K562 (cell line): ENCODE results near the gene AHSP. TPM values are rescaled to one million over a fixed set of nuclear protein-coding genes. Genes with fewer than 3 reads are reported as not detected.

Experiments
- ATAC-seq: fragments of 200-7000 bp; cut with Tn5 transposase; 3 replicates; pipeline ENCODE4 v1.9.1; 2020; ENCODE audit warnings: moderate library complexity
- BruUV-seq: library from RNA; stranded (reverse); fragments of 400-500 nt; replicated peaks from 2 replicates; lab custom pipeline; 2021; lab: Mats Ljungman, UMichigan
- CTCF ChIA-PET: fragments of 300-600 bp; formaldehyde crosslinking; extraction: SDS; loops from one replicate; lab custom pipeline; 2021; ENCODE audit warnings: low intra/inter-chr PET ratio; lab: Yijun Ruan, JAX
- POLR2A ChIA-PET: fragments of 300-600, 350-650 bp; sonication (Branson Sonifier 250); formaldehyde crosslinking; extraction: SDS; loops from one replicate; lab custom pipeline; 2021; ENCODE audit warnings: antibody characterized with exemption, inconsistent platforms; lab: Yijun Ruan, JAX
- DNase-seq, 4 experiments: peaks; one replicate each; pipeline versions ENCODE4 v3.0.0 to v3.0.0-alpha.2; 2011 to 2018; ENCODE audit warnings: low spot score in 3 of 4, mixed read lengths in 3 of 4; ENCODE audit errors: extremely low read depth in 1 of 4
- FAIRE-seq: peaks from 2 replicates; lab custom pipeline; 2011; peaks lifted over from hg19 to GRCh38; lab: Jason Lieb, UNC
- H2AFZ ChIP-seq: 2 replicates; pipeline ENCODE4 v1.6.0; 2011; ENCODE audit warnings: low read depth, low read length, control low read depth, inconsistent platforms
- H3K27ac ChIP-seq: fragments of 200-600 bp; 3 replicates; pipeline ENCODE4 v1.8.0; 2011; ENCODE audit warnings: low read depth, mild to moderate bottlenecking, control low read depth, inconsistent platforms, low read length, moderate library complexity, mixed read lengths; ENCODE audit errors: extremely low read depth
- H3K27me3 ChIP-seq, 2 experiments: fragments of 300-600 bp in 1 of 2; 2 replicates in 1 of 2; 3 replicates in 1 of 2; pipeline versions ENCODE4 v1.6.0 to v1.8.0; 2011; ENCODE audit warnings: inconsistent platforms in 2 of 2, low read length in 2 of 2, mild to moderate bottlenecking in 1 of 2, mixed read lengths in 1 of 2, moderate library complexity in 1 of 2; ENCODE audit not compliant: control insufficient read depth in 2 of 2, insufficient read depth in 2 of 2
- H3K36me3 ChIP-seq: fragments of 300-600 bp; 3 replicates; pipeline ENCODE4 v1.8.0; 2011; ENCODE audit warnings: mild to moderate bottlenecking, low read length, inconsistent platforms; ENCODE audit not compliant: control insufficient read depth, insufficient read depth
- H3K4me1 ChIP-seq, 2 experiments: fragments of 200-600 bp in 1 of 2; replicated peaks in 1 of 2; 2 replicates in 1 of 2; 3 replicates in 1 of 2; pipeline versions ENCODE4 v1.5.1 to v1.8.0; 2011; ENCODE audit warnings: inconsistent platforms in 2 of 2, low read length in 2 of 2, mild to moderate bottlenecking in 1 of 2, mixed read lengths in 1 of 2, moderate library complexity in 1 of 2; ENCODE audit not compliant: control insufficient read depth in 2 of 2, insufficient read depth in 2 of 2
- H3K4me2 ChIP-seq: 2 replicates; pipeline ENCODE4 v1.6.1; 2011; ENCODE audit warnings: low read length, control low read depth, inconsistent platforms, mixed read lengths; ENCODE audit not compliant: insufficient read depth
- H3K4me3 ChIP-seq: fragments of 200-600 bp; sonication (generic), shearing (Covaris generic); 2 replicates; pipeline ENCODE4 v1.5.1; 2016; ENCODE audit warnings: control low read depth, inconsistent platforms
- H3K79me2 ChIP-seq: fragments of 200-600 bp; 3 replicates; pipeline ENCODE4 v1.8.0; 2011; ENCODE audit warnings: low read length, inconsistent platforms; ENCODE audit not compliant: control insufficient read depth, insufficient read depth
- H3K9ac ChIP-seq, 2 experiments: 2 replicates each; pipeline versions ENCODE4 v1.6.0 to v1.6.1; 2011; ENCODE audit warnings: low read depth in 2 of 2, low read length in 2 of 2, control low read depth in 1 of 2, inconsistent platforms in 1 of 2, mild to moderate bottlenecking in 1 of 2, mixed read lengths in 1 of 2; ENCODE audit not compliant: insufficient read depth in 1 of 2
- H3K9me1 ChIP-seq: one replicate; pipeline ENCODE4 v1.6.0; 2011; ENCODE audit warnings: inconsistent platforms, mild to moderate bottlenecking, low read length, moderate library complexity; ENCODE audit not compliant: control insufficient read depth, insufficient read depth
- H3K9me3 ChIP-seq: replicated peaks from 2 replicates; pipeline ENCODE4 v1.5.1; 2011; ENCODE audit warnings: low read depth, low read length, inconsistent platforms; ENCODE audit not compliant: control insufficient read depth, insufficient read depth
- H4K20me1 ChIP-seq: replicated peaks from 2 replicates; pipeline ENCODE4 v1.6.1; 2011; ENCODE audit warnings: low read length, inconsistent platforms, mixed read lengths; ENCODE audit not compliant: control insufficient read depth, insufficient read depth
- DMBX1 ChIP-seq: fragments of 250-450 bp; sonication (Bioruptor Pico); IDR thresholded peaks from 2 replicates; pipeline ENCODE4 v1.8.0; 2022; ENCODE audit warnings: inconsistent platforms, mild to moderate bottlenecking, moderate library complexity, borderline replicate concordance
- HMBOX1 ChIP-seq: sonication (generic); IDR thresholded peaks from 2 replicates; pipeline ENCODE4 v1.6.1; 2016
- HNRNPH1 ChIP-seq: fragments of 200-400 bp; formaldehyde crosslinking; optimal IDR thresholded peaks from 2 replicates; pipeline ENCODE3; 2017; ENCODE audit warnings: low read depth, mild to moderate bottlenecking, low read length, moderate library complexity
- NR2C1 ChIP-seq, 2 experiments: fragments of 450-650 bp; IDR thresholded peaks; 2 replicates each; pipeline ENCODE4 v1.6.1; 2017; ENCODE audit warnings: mild to moderate bottlenecking in 2 of 2, antibody characterized with exemption in 1 of 2, inconsistent platforms in 1 of 2, missing compliant biosample characterization in 1 of 2, missing genetic modification characterization in 1 of 2
- NUFIP1 ChIP-seq: fragments of 450-650 bp; IDR thresholded peaks from 2 replicates; pipeline ENCODE4 v1.6.1; 2018; ENCODE audit not compliant: partially characterized antibody
- ZBTB11 ChIP-seq, 3 experiments: fragments of 200-800 bp in 1 of 3; fragments of 250-450 bp in 1 of 3; fragments of 450-650 bp in 1 of 3; sonication (Bioruptor Pico) in 1 of 3; sonication (Bioruptor generic) in 1 of 3; formaldehyde crosslinking in 1 of 3; IDR thresholded peaks; 2 replicates each; pipeline versions ENCODE4 v1.6.1 to v1.8.0; 2016 to 2022; ENCODE audit warnings: mild to moderate bottlenecking in 2 of 3, missing genetic modification characterization in 2 of 3, missing compliant biosample characterization in 1 of 3, moderate library complexity in 1 of 3
- ZNF121 ChIP-seq: sonication (generic); formaldehyde crosslinking; conservative IDR thresholded peaks from 2 replicates; pipeline ENCODE4 v1.8.0; 2022; ENCODE audit warnings: missing genetic modification reagents
- ZSCAN29 ChIP-seq: fragments of 450-650 bp; IDR thresholded peaks from 2 replicates; pipeline ENCODE4 v1.6.1; 2017
- WGBS: fragments of 100-300 bp; shearing (Covaris generic); methylation state at CpG from one replicate; pipeline ENCODE4 v1.1.6; 2016; ENCODE audit warnings: low coverage, mixed read lengths; ENCODE audit not compliant: insufficient coverage; ENCODE audit errors: missing lambda C conversion rate; 5-methylcytosine and 5-hydroxymethylcytosine counted together
- in situ Hi-C: fragments of 300-500 bp; cut with MboI; formaldehyde crosslinking; loops from 4 replicates; pipeline ENCODE4 v1.15.0; 2018; ENCODE audit warnings: inconsistent platforms, mixed read lengths
- intact Hi-C: fragments of 100-400 bp; cut with micrococcal nuclease; formaldehyde crosslinking; loops from 2 replicates; pipeline ENCODE4 v1.14.2; 2022
- polyA plus RNA-seq, 8 experiments: library from polyadenylated mRNA; depleted of rRNA in 4 of 8; stranded (reverse) in 5 of 8; unstranded in 3 of 8; fragments of >200 nt; fragmentation: Nextera tagmentation in 2 of 8; fragmentation: Illumina TruSeq in 1 of 8; extraction: Ambion mirVana in 2 of 8; extraction: Trizol in 1 of 8; gene quantifications; 2 replicates each; pipeline versions ENCODE4 v1.2.1 to v1.2.3, GENCODE V29; 2011 to 2014; ENCODE audit warnings: inconsistent platforms in 1 of 8, missing spikeins in 1 of 8
- total RNA-seq, 7 experiments: library from RNA; depleted of rRNA in 6 of 7; stranded (reverse); fragments of >200 nt in 6 of 7; fragmentation: Illumina TruSeq in 2 of 7; extraction: Trizol in 2 of 7; gene quantifications; 2 replicates each; pipeline versions ENCODE4 v1.2.1 to v1.2.3, GENCODE V29; 2011 to 2021; ENCODE audit warnings: low replicate concordance in 1 of 7
- TF ChIP-seq, protein P1 (sequence below), 2 experiments: fragments of 450-650 bp; IDR thresholded peaks; 2 replicates each; pipeline ENCODE4 v1.6.1; 2016

The AHSP gene
- total and polyA plus RNA-seq, 9 of the 15 experiments (the other 6 are each of a cell fraction or from before 2014, with no cell fraction given) = 6.6 to 99.1 (median 25.8) TPM

GRCh38 chr16:31532120-31532519, 4.4 kb downstream of the AHSP start:
- TF ChIP-seq, protein P1, sequence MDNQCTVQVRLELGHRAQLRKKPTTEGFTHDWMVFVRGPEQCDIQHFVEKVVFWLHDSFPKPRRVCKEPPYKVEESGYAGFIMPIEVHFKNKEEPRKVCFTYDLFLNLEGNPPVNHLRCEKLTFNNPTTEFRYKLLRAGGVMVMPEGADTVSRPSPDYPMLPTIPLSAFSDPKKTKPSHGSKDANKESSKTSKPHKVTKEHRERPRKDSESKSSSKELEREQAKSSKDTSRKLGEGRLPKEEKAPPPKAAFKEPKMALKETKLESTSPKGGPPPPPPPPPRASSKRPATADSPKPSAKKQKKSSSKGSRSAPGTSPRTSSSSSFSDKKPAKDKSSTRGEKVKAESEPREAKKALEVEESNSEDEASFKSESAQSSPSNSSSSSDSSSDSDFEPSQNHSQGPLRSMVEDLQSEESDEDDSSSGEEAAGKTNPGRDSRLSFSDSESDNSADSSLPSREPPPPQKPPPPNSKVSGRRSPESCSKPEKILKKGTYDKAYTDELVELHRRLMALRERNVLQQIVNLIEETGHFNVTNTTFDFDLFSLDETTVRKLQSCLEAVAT (IDR thresholded peaks at IDR 0.05) = no peak
- TF ChIP-seq NR2C1 (IDR thresholded peaks at IDR 0.05) (peak; percentile 72), NR2C1 (tag; IDR thresholded peaks at IDR 0.05) (peak; percentile 60; the same call in 1 of the 2 replicates), ZNF121 (CRISPR knock-in tag) (0 out of 2 replicates have a peak, but pooled peaks have one; percentile 12)
- Histone ChIP-seq H3K4me1 (peaks cover 22 to 24% of the 10 kb centered on the region in 2 experiments; a peak in 4 of 5 replicates), H3K4me3 (no peak overlapping the region), H3K79me2 (no peaks in the 10 kb centered on the region), H3K27ac (no peak overlapping the region), H3K9me3 (0 out of 2 replicates have a peak, but pooled peaks cover 1% of the 10 kb centered on the region), H3K9ac (no peak overlapping the region), H3K27me3 (no peaks in the 10 kb centered on the region), H4K20me1 (no peaks in the 10 kb centered on the region), H3K4me2 (no peak overlapping the region), H3K9me1 (no peaks in the 10 kb centered on the region), H2AFZ (no peak overlapping the region), H3K36me3 (no peaks in the 10 kb centered on the region)
- ChIA-PET CTCF (no interaction called here), POLR2A (interaction anchor here (0.8 kb wide), 1 partner anchor 161 kb away, joined by 3 read pairs; no protein-coding TSS in a partner anchor)
- ATAC-seq (no peak), FAIRE-seq (no peak), DNase-seq (no peak)
- 15% methylated on average over 2 of the region's 2 CpGs for WGBS
- intact Hi-C loops (no loop called here), in situ Hi-C loops (no loop called here)
- BruUV-seq = no TSS peak

GRCh38 chr16:31532896-31533295, 5.2 kb downstream of the AHSP start:
- H3K9me3 ChIP-seq = no peaks in the 10 kb centered on the region
- POLR2A ChIA-PET = interaction anchor here (0.7 to 0.8 kb wide), 2 partner anchors 146 to 162 kb away, joined by 3 read pairs; no protein-coding TSS in a partner anchor
- in situ Hi-C loops = no loop called here
- no peak overlapping the region for H3K9ac ChIP-seq
- BruUV-seq = no TSS peak
- H4K20me1 ChIP-seq = no peaks in the 10 kb centered on the region
- no peaks in the 10 kb centered on the region for H3K9me1 ChIP-seq
- DNase-seq (no peak), FAIRE-seq (no peak), ATAC-seq (no peak)
- H2AFZ ChIP-seq = no peak overlapping the region
- H3K27ac ChIP-seq = no peak overlapping the region
- H3K4me2 ChIP-seq = no peak overlapping the region
- H3K36me3 ChIP-seq = no peaks in the 10 kb centered on the region
- peaks cover 19 to 28% of the 10 kb centered on the region in 2 experiments; a peak in 4 of 5 replicates for H3K4me1 ChIP-seq
- no peaks in the 10 kb centered on the region for H3K27me3 ChIP-seq
- no peaks in the 10 kb centered on the region for H3K79me2 ChIP-seq
- CTCF ChIA-PET = no interaction called here
- no peak overlapping the region for H3K4me3 ChIP-seq
- intact Hi-C loops = no loop called here
- WGBS = 69% methylated on average over 3 of the region's 4 CpGs
- TF ChIP-seq NUFIP1 (no peak), DMBX1 (CRISPR knock-in tag) (no peak), HMBOX1 (no peak), ZSCAN29 (no peak), ZBTB11 (CRISPR knock-in tag; IDR thresholded peaks at IDR 0.05) (no peak), HNRNPH1 (no peak)
